GM18858 (cell line): Measurements from ENCODE around the gene ATG2A.

Source experiments
- ATAC-seq: cut with Tn5 transposase; IDR thresholded peaks from one replicate; pipeline ENCODE4 v1.9.1; 2021; ENCODE audit not compliant: unreplicated experiment

ATG2A gene

GRCh38 chr11:64916775-64917662 is at the start of gene ATG2A:
ATG2A (minus strand) TSS chr11:64917209; CDS start chr11:64917135, 74 bp downstream.
- peak; percentile 89 for ATAC-seq

DNA sequence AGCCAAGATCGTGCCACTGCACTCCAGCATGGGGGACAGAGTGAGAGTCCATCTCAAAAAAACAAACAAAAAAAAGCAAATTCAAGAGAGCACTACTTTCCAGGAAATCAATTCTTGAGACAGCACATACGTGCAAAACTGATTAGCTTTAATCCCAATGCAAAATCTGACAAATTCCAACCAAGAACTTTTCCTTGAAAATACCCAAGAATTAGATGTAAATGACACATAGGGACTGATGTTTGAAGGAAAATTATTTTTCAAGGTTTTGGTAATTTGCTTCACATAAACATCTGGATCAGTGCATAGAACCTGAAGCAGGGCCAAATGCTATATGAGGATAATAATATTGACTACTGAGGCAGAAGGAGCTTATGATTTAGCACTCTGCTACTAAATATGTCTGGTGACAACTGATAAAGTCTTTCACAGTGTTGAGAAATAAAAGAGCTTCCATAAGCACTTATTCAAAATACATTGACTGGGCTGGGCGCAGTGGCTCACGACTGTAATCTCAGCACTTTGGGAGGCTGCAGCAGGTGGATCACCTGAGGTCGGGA is 46.1 kb upstream of the ATG2A start:
- ATAC-seq = no peak

GRCh38 chr11:64960719-64961118 is 43.7 kb upstream of the ATG2A start:
- ATAC-seq = no peak

DNA sequence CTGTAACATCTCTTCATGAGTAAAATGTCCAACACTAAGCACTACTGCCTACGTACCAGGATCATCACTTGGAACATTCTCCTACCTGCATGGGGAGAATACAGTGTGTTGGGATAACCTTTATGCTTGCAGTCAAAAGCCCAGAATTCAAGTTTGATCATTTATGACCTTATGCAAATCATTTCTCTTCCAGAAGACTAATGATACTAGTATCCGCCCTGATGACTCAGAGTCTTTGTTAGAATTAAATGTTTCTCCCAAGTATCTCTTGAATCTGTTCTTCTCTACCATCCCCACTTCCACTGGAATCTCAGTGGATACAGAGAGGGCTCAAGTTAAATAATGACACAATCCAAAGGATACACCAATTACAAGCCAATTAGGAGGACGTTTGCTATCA is 42.5 kb upstream of the ATG2A start:
- no peak for ATAC-seq

DNA sequence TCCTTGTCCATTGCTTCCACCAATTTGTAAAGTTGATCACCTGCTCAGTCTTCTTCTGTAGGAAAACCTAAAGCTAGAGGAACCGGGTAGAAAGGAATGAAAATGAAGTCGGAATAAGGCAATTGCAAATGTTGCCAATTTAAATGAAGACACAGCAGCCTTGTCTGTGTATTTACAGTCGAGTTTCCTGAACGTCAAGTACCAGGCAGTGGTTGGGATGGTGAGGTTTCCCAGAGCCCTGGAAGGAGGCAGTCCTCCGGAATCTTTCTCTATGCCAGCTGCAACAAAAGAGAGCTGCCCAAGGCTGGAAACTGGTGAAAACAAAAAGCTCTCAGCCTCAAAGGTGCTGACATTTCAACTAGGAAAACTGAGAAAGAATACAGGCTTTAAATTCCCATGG is 37.2 kb upstream of the ATG2A start:
- no peak for ATAC-seq

GRCh38 chr11:64951529-64951928 is 34.5 kb upstream of the ATG2A start:
- ATAC-seq = no peak

DNA sequence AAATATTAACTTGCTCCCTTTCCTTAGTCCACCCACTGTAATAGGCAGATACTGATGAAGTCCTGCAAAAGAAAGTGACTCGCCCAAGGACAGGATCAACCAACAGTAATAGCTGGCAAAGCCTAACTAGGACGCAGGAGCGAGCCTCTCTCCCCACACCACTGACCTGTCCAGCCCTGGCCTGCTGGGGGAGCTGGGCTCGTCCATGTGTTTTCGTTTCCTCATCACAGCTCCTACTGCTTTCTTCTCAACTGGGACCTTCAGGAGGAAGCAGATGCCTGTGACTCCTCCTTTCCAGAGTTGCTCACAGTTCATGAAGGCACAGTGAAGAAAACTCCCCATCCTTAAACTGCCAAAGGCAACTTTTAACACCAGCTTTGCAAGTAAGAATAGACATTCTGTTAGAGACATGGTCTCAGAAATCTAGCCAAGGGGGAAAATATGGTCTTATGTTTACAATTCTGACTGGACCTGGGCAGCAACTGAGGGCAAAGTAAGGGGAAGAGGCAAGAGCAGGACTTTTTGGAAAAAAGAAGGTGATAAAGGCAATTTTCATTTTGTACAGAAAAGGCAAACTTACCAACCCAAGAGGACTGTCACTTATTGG is 30.3 kb upstream of the ATG2A start:
- ATAC-seq = no peak

DNA sequence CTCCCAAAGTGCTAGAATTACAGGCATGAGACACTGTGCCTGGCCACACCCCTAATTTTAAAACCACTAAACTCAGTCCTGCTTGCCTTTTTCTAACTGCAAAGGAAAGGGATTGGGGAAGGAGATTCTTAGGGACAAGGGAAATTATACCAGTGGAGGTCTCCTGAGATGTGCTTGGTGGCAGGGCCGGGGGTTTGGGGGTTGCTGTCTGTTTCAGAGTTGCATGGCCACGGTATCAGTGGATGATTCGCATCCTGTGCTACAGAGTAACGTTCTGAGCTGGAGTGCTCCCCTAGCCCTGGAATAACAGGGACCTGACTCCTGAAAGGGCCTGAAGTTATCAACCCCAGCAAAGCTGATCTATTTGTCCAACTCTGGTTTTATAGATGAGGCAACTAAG is 19.5 kb upstream of the ATG2A start:
- no peak for ATAC-seq

- no peak for ATAC-seq
These were observed 18.5 kb upstream of the ATG2A start, which contains the start of gene GPHA2 for GRCh38 chr11:64935359-64936081. GPHA2 (minus strand) TSS chr11:64935893; CDS start chr11:64935460, 433 bp downstream.

DNA sequence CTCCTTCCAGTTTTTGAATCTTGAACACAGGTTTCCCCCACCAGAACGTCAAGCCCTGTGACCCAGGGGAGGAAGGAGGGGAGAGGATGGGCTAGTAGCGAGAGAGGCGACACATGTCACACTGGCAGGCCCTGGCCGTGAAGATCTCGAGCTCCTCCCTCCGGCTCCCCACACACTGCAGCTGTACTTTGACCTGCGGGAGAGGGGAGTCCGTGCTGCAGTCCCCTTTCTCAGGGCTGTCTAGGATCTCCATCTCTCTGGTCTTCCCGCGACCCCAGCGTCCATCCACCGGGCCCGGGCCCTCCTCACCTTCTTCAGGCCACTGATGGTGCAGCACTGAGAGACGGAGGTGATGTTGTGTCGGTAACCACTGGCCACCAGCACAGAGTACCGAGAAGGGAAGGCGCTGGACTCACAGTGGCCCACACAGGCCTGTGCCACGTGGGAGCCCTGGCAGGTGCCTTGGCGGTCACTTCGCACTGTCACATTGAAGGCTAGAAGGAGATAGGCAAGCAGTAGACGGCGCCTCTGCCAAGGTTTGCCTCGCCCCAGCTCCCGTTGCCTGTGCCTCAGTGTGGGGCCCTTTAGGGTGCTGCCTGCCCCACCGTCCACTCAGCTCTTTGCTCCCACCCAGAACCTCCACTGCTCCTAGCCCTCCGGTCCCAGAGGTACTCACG is 17.8 kb upstream of the ATG2A start:
- ATAC-seq = no peak

GRCh38 chr11:64933935-64934681 is 17.1 kb upstream of the ATG2A start:
- no peak for ATAC-seq

- ATAC-seq = no peak
These were observed 16.4 kb upstream of the ATG2A start for GRCh38 chr11:64933213-64933934.

DNA sequence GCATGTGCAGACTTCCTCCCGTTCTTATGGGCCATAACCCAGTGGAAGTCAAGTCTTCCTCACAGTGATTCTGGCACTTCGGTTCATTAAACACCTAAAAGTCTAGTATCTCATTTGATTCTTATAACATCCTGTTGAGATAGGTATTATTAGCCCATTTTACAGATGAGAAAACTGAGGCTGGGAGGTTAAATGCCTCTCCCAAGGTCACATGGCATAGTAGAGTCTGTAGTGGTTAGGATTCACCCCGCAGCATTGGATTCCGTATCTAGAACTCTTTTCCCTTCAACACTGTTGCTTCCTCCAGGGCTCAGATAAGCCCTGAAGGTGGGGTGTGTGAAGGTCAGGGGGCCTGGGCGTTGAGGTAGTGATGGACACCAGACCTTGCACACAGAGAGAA is 15.3 kb upstream of the ATG2A start:
- no peak for ATAC-seq

DNA sequence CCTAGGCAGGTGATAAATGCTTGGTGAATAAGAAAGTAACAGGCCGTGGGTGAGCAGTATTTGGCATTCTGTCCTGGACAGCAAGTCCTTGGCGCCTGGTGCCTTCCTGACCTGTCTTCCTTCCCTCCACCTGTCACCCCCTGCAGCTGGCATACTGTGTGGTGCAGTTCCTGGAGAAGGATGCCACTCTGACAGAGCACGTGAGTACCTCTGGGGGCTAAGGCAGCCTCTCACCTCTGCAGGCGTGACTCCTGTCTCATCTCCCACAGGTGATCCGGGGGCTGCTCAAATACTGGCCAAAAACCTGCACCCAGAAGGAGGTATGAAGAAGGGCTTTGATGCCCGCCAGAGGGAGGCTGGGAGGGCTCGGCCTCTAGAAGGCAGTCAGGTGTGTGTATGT is 14.3 kb upstream of the ATG2A start:
- ATAC-seq = no peak

GRCh38 chr11:64930340-64930739 is 13.3 kb upstream of the ATG2A start:
- no peak for ATAC-seq

GRCh38 chr11:64929625-64930024 is 12.6 kb upstream of the ATG2A start:
- no peak for ATAC-seq

DNA sequence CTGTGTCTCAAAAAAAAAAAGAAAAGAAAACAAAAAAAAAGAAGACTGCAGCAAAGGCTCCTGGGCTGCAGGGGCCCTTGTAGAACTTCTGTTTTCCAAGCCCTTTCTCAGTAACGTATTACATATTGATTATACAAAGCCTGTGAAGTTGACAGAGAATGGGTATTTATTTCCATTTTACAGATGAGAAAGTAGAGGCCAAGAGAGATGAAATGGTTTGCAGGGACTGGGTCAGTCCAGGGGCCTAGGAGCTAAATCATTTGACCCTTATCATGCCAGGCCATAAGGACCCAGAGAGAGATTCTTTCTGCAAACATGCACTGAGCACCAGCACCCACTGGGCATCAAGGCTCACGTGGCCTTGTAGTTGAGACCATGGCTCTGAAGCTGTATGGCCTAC is 11.9 kb upstream of the ATG2A start:
- ATAC-seq = no peak

DNA sequence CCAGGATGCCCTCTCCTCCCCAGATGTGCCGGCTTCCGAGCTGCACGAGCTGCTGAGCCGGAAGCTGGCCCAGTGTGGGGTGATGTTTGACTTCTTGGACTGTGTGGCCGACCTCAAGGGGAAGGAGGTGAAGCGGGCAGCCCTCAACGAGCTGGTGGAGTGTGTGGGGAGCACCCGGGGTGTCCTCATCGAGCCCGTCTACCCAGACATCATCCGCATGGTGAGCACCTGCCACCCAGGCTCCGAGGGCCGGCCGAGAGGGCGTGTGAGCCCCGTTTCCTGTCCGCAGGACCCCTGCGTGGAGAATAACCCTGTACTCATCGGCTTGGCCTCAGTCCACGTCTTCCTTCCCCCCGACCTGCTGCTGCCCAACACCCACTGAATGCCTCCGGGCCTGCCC is 9.7 kb upstream of the ATG2A start:
- no peak for ATAC-seq
